HepG2 (cell line): Measurements from ENCODE around the gene MRPL34. TPM values are rescaled to one million over a fixed set of nuclear protein-coding genes. Genes with fewer than 3 reads are reported as not detected.

Source experiments
- ATAC-seq: fragments of 200-7000 bp; cut with Tn5 transposase; 3 replicates; pipeline ENCODE4 v1.9.1; 2020; ENCODE audit warnings: mild to moderate bottlenecking, moderate library complexity
- BruUV-seq: library from RNA; stranded (reverse); fragments of 400-500 nt; replicated peaks from 2 replicates; lab custom pipeline; 2021; lab: Mats Ljungman, UMichigan
- CTCF ChIA-PET: fragments of 300-600 bp; formaldehyde crosslinking; extraction: SDS; loops from one replicate; lab custom pipeline; 2021; ENCODE audit warnings: low total read pairs, inconsistent platforms, low intra/inter-chr PET ratio; lab: Yijun Ruan, JAX
- POLR2A ChIA-PET: fragments of 350-600 bp; sonication (Branson Sonifier 250); formaldehyde crosslinking; loops from one replicate; lab custom pipeline; 2020; ENCODE audit warnings: antibody characterized with exemption, inconsistent platforms; lab: Yijun Ruan, JAX
- DNase-seq: peaks from one replicate; pipeline ENCODE4 v3.0.0-alpha.2; 2015; ENCODE audit warnings: low spot score
- FAIRE-seq: peaks from 3 replicates; lab custom pipeline; 2011; peaks lifted over from hg19 to GRCh38; lab: Jason Lieb, UNC
- H2AFZ ChIP-seq: one replicate; pipeline ENCODE4 v1.6.1; 2011; ENCODE audit warnings: low read length, inconsistent platforms
- H3K27ac ChIP-seq: fragments of 300-600 bp; 3 replicates; pipeline ENCODE4 v1.8.0; 2011; ENCODE audit warnings: mixed run types, mild to moderate bottlenecking, mixed read lengths, low read length, inconsistent platforms; ENCODE audit not compliant: insufficient read depth; ENCODE audit errors: extremely low read length
- H3K27me3 ChIP-seq, 2 experiments: fragments of 200-600 bp in 1 of 2; 2 replicates in 1 of 2; 3 replicates in 1 of 2; pipeline versions ENCODE4 v1.6.0 to v1.8.0; 2011; ENCODE audit warnings: low read length in 2 of 2, mild to moderate bottlenecking in 2 of 2, moderate library complexity in 2 of 2, inconsistent platforms in 1 of 2; ENCODE audit not compliant: insufficient read depth in 2 of 2, control insufficient read depth in 1 of 2
- H3K36me3 ChIP-seq, 2 experiments: fragments of 200-600 bp in 1 of 2; replicated peaks in 1 of 2; 2 replicates in 1 of 2; 3 replicates in 1 of 2; pipeline versions ENCODE4 v1.5.1 to v1.8.0; 2011; ENCODE audit warnings: low read length in 2 of 2, inconsistent platforms in 1 of 2; ENCODE audit not compliant: insufficient read depth in 2 of 2, control insufficient read depth in 1 of 2
- H3K4me1 ChIP-seq: 2 replicates; pipeline ENCODE4 v1.5.1; 2012; ENCODE audit warnings: low read length, inconsistent platforms; ENCODE audit not compliant: insufficient read depth
- H3K4me2 ChIP-seq: 2 replicates; pipeline ENCODE4 v1.6.0; 2011; ENCODE audit warnings: low read depth, low read length, inconsistent platforms
- H3K4me3 ChIP-seq, 3 experiments: fragments of 200-600 bp in 1 of 3; sonication (generic), shearing (Covaris generic) in 1 of 3; replicated peaks in 1 of 3; 2 replicates each; pipeline ENCODE4 v1.5.1; 2011 to 2016; ENCODE audit warnings: low read length in 3 of 3, inconsistent platforms in 2 of 3, low read depth in 2 of 3, mild to moderate bottlenecking in 2 of 3, control low read depth in 1 of 3, mixed read lengths in 1 of 3; ENCODE audit not compliant: insufficient read depth in 1 of 3
- H3K79me2 ChIP-seq: one replicate; pipeline ENCODE4 v1.6.1; 2011; ENCODE audit warnings: low read length, inconsistent platforms; ENCODE audit not compliant: insufficient read depth
- H3K9ac ChIP-seq: 2 replicates; pipeline ENCODE4 v1.6.0; 2011; ENCODE audit warnings: mild to moderate bottlenecking, low read depth, low read length, inconsistent platforms; ENCODE audit not compliant: insufficient read depth
- H3K9me3 ChIP-seq: 2 replicates; pipeline ENCODE4 v1.5.1; 2012; ENCODE audit warnings: mild to moderate bottlenecking, low read length
- H4K20me1 ChIP-seq: 2 replicates; pipeline ENCODE4 v1.6.0; 2011; ENCODE audit warnings: inconsistent platforms, mild to moderate bottlenecking, low read length, moderate library complexity; ENCODE audit not compliant: insufficient read depth
- BCLAF1 ChIP-seq: fragments of 450-650 bp; IDR thresholded peaks from 2 replicates; pipeline ENCODE4 v1.6.1; 2017; ENCODE audit warnings: mild to moderate bottlenecking
- MED13 ChIP-seq: sonication (generic); formaldehyde crosslinking; IDR thresholded peaks from 2 replicates; pipeline ENCODE4 v1.5.0; 2020; ENCODE audit warnings: missing genetic modification reagents
- PRMT3 ChIP-seq: sonication (generic); formaldehyde crosslinking; IDR thresholded peaks from 2 replicates; pipeline ENCODE4 v1.8.1; 2022; ENCODE audit warnings: low read depth, mild to moderate bottlenecking, moderate library complexity, missing genetic modification reagents, borderline replicate concordance
- SOX6 ChIP-seq, 2 experiments: fragments of 450-650 bp in 1 of 2; sonication (generic) in 1 of 2; formaldehyde crosslinking in 1 of 2; IDR thresholded peaks; 2 replicates each; pipeline versions ENCODE4 v1.4.0 to v1.6.1; 2017 to 2020; ENCODE audit warnings: antibody characterized with exemption in 1 of 2, mild to moderate bottlenecking in 1 of 2, missing genetic modification reagents in 1 of 2
- SUZ12 ChIP-seq: fragments of 150-350 bp; IDR thresholded peaks from 2 replicates; pipeline ENCODE4 v1.6.1; 2014; ENCODE audit warnings: low read depth, low read length
- YY1 ChIP-seq: IDR thresholded peaks from 2 replicates; pipeline ENCODE4 v1.6.1; 2011; ENCODE audit warnings: low read length, low read depth, moderate library complexity, mild to moderate bottlenecking; ENCODE audit not compliant: insufficient read depth, insufficient replicate concordance
- ZBTB43 ChIP-seq: sonication (generic); formaldehyde crosslinking; conservative IDR thresholded peaks from 2 replicates; pipeline ENCODE4 v1.4.0; 2020; ENCODE audit warnings: missing genetic modification reagents
- ZMAT5 ChIP-seq: sonication (generic); formaldehyde crosslinking; IDR thresholded peaks from 2 replicates; pipeline ENCODE4 v1.5.0; 2020; ENCODE audit warnings: mild to moderate bottlenecking, low read depth, missing genetic modification reagents, borderline replicate concordance
- ZMYM2 ChIP-seq: sonication (generic); formaldehyde crosslinking; IDR thresholded peaks from 2 replicates; pipeline ENCODE4 v1.8.0; 2022; ENCODE audit warnings: mild to moderate bottlenecking, missing genetic modification reagents
- ZNF292 ChIP-seq: sonication (generic); formaldehyde crosslinking; IDR thresholded peaks from 2 replicates; pipeline ENCODE4 v1.8.1; 2022; ENCODE audit warnings: mild to moderate bottlenecking, low read depth, missing genetic modification reagents, borderline replicate concordance
- ZNF329 ChIP-seq: sonication (generic); formaldehyde crosslinking; IDR thresholded peaks from 2 replicates; pipeline ENCODE4 v1.9.0; 2021; ENCODE audit warnings: low read depth, mild to moderate bottlenecking, missing genetic modification reagents
- ZNF605 ChIP-seq: sonication (generic); formaldehyde crosslinking; IDR thresholded peaks from 2 replicates; pipeline ENCODE4 v1.8.0; 2022; ENCODE audit warnings: mild to moderate bottlenecking, missing genetic modification reagents
- ZNF609 ChIP-seq: sonication (generic); formaldehyde crosslinking; IDR thresholded peaks from 2 replicates; pipeline ENCODE4 v1.4.0; 2020; ENCODE audit warnings: mild to moderate bottlenecking, missing genetic modification reagents, borderline replicate concordance
- ZNF678 ChIP-seq: sonication (generic); formaldehyde crosslinking; IDR thresholded peaks from 2 replicates; pipeline ENCODE4 v1.4.0; 2020; ENCODE audit warnings: mild to moderate bottlenecking, missing genetic modification reagents
- WGBS: methylation state at CpG from one replicate; pipeline ENCODE4 v1.1.6; 2017; ENCODE audit warnings: low lambda C conversion rate; 5-methylcytosine and 5-hydroxymethylcytosine counted together
- in situ Hi-C: cut with HindIII; loops from 2 replicates; pipeline ENCODE4 v1.10.0; 2017; ENCODE audit warnings: low pct_unique_long_range_greater_than_20kb; ENCODE audit not compliant: extremely low pct_ligation_motif_present
- intact Hi-C: fragments of 100-400 bp; cut with micrococcal nuclease; formaldehyde crosslinking; loops from one replicate; pipeline ENCODE4 v1.10.0; 2022; ENCODE audit not compliant: unreplicated experiment
- polyA plus RNA-seq, 8 experiments: library from polyadenylated mRNA; depleted of rRNA in 3 of 8; stranded (reverse) in 7 of 8; unstranded in 1 of 8; fragments of >200 nt; fragmentation: Illumina TruSeq in 4 of 8; extraction: Trizol in 4 of 8; gene quantifications; 2 replicates each; pipeline versions ENCODE4 v1.2.1 to v1.2.3, GENCODE V29; 2011 to 2016; ENCODE audit warnings: low read depth in 4 of 8, missing spikeins in 1 of 8, mixed read lengths in 1 of 8; ENCODE audit not compliant: insufficient read depth in 1 of 8
- total RNA-seq, 5 experiments: library from RNA; depleted of rRNA; stranded (reverse); fragments of >200 nt; fragmentation: Illumina TruSeq; extraction: Trizol; gene quantifications; 2 replicates each; pipeline ENCODE4 v1.2.3, GENCODE V29; 2016; ENCODE audit warnings: low read depth in 1 of 5

MRPL34 gene
- total and polyA plus RNA-seq, 2 of the 13 experiments (the other 11 are each of a cell fraction or from before 2014, with no cell fraction given): 74.0 to 77.3 TPM

- ChIA-PET POLR2A (interaction anchor here (1.0 to 1.3 kb wide), 2 partner anchors 9 to 11 kb away, joined by 3 to 5 read pairs; no protein-coding TSS in a partner anchor), CTCF (no interaction called here)
- Histone ChIP-seq H3K9me3 (no peaks in the 10 kb centered on the region), H3K9ac (no peak overlapping the region), H4K20me1 (no peaks in the 10 kb centered on the region), H3K27ac (no peak overlapping the region), H2AFZ (no peak overlapping the region), H3K36me3 (peaks cover 7 to 25% of the 10 kb centered on the region in 2 experiments; a peak in 3 of 5 replicates), H3K4me3 (no peak overlapping the region), H3K4me2 (no peak overlapping the region), H3K79me2 (no peaks in the 10 kb centered on the region), H3K27me3 (no peaks in the 10 kb centered on the region), H3K4me1 (no peaks in the 10 kb centered on the region)
- in situ Hi-C loops: no loop called here
- intact Hi-C loops: no loop called here
- no peak for DNase-seq
- BruUV-seq: no TSS peak
- WGBS: 95% methylated on average over 18 of the region's 56 CpGs
- ATAC-seq: no peak
- no peak for FAIRE-seq
- TF ChIP-seq SOX6 (IDR thresholded peaks at IDR 0.05) (no peak), SOX6 (CRISPR knock-in tag; IDR thresholded peaks at IDR 0.05) (no peak), ZNF329 (CRISPR knock-in tag) (no peak), ZNF292 (CRISPR knock-in tag) (no peak), MED13 (CRISPR knock-in tag) (no peak), ZNF605 (CRISPR knock-in tag) (no peak), ZNF678 (CRISPR knock-in tag) (no peak), ZBTB43 (CRISPR knock-in tag) (no peak), ZMAT5 (no peak), PRMT3 (no peak), ZMYM2 (no peak), SUZ12 (no peak), BCLAF1 (no peak), YY1 (no peak), ZNF609 (CRISPR knock-in tag) (no peak)
Measured at GRCh38 chr19:17323300-17323963, 17.8 kb downstream of the MRPL34 start.
